LNCAP (cell line): ENCODE measurements around the gene MDM2.

ENCODE experiments used
- TF ChIP-seq, protein P1 (sequence below): fragments of 450-650 bp; IDR thresholded peaks from 2 replicates; pipeline ENCODE4 v1.5.1; 2017; ENCODE audit warnings: mild to moderate bottlenecking

The MDM2 gene

DNA sequence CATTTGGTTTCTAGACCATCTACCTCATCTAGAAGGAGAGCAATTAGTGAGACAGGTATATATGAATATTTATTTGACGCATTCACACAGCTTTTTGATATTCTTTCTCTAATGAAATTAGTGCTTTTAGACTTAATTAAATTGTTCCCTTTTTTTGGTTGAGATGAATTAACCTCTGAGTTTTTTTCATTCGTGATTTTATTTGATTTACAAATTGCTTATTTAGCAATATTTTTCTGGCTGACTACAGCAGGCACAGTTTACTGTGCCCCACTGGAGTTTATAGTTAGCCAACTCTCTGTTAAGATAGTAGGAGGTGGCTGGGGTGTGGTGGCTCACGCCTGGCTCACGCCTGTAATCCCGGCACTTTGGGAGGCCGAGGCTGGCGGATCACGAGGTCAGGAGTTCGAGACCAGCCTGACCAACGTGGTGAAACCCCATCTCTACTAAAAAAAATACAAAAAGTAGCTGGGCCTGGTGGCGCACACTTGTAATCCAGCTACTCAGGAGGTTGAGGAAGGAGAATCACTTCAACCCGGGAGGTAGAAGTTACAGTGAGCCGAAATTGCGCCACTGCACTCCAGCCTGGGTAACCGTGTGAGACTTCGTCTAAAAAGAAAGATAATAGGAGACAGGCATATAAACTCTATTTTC is 16.7 kb downstream of the MDM2 start:
- TF ChIP-seq, protein P1, sequence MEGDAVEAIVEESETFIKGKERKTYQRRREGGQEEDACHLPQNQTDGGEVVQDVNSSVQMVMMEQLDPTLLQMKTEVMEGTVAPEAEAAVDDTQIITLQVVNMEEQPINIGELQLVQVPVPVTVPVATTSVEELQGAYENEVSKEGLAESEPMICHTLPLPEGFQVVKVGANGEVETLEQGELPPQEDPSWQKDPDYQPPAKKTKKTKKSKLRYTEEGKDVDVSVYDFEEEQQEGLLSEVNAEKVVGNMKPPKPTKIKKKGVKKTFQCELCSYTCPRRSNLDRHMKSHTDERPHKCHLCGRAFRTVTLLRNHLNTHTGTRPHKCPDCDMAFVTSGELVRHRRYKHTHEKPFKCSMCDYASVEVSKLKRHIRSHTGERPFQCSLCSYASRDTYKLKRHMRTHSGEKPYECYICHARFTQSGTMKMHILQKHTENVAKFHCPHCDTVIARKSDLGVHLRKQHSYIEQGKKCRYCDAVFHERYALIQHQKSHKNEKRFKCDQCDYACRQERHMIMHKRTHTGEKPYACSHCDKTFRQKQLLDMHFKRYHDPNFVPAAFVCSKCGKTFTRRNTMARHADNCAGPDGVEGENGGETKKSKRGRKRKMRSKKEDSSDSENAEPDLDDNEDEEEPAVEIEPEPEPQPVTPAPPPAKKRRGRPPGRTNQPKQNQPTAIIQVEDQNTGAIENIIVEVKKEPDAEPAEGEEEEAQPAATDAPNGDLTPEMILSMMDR = no peak

DNA sequence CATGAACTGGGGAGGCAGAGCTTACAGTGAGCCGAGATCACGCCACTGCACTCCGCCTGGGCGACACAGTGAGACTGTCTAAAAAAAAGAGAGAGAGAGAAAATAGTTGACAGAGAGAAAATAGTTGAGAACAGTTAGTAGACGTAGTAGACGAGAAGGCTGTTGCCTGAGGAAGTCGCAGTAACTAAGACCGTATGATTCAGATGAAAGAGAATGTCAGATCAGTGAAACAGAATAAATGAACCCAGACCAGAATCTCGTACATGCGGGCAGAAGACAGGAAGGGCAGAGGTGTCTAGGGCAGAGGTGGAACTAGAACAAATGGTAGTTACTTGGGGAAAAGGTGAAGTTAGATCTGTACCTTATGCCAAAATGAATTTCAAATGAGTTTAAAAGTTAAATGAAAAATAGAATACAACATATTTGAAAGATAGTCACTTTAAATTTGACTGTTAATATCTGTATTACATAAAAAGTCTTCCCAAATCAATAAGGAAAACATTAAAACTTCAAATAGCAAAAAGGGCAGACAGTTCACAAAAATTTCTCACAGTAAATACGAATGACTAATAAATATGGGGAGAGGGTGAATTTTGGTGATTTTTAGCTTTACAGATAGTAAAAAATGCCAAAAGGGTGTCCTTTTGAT is 17.7 kb downstream of the MDM2 start:
- TF ChIP-seq, protein P1 = no peak

DNA sequence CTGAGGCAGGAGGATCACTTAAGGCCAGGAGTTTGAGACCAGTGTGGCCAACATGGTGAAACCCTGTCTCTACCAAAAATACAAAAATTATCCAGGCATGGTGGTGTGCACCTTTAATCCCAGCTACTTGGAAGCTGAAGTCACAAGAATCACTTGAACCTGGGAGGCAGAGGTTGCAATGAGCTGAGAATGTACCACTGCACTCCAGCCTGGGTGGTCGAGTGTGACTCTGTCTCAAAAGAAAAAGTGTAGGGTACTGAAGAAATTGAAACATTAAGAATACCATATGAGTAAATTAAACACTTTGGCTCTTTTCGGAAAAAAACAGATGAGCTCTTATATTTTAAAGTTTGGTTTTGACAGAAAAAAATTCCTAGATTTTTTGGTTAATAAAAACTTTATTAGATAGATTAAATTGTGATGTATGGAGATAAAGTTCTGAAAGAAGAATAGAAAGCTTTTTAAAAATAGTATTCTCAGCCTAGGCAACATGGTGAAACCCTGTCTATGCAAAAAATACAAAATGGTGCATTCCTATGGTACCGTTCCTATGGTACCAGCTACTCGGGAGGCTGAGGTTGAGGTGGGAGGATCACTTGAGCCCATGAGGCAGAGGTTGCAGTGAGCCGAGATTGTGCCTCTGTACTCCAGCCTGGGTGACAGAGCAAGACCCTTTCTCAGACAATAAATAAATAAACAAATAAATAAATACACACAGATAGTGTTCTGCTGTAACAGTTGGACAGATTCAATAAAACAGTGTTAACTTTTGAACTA is 20.1 kb downstream of the MDM2 start:
- TF ChIP-seq, protein P1 = no peak

DNA sequence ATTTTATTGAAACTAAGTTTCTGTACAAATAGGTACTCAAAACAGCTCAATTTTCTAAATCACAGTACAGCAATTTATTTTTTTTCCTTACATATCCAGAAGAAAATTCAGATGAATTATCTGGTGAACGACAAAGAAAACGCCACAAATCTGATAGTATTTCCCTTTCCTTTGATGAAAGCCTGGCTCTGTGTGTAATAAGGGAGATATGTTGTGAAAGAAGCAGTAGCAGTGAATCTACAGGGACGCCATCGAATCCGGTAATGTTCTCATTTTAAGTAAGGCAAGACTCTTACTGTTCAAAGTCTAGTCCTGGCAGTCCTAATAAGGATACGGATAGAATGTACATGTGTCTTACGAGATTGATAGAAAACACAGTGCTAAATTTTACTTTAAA is 20.7 kb downstream of the MDM2 start:
- TF ChIP-seq, protein P1 = no peak

DNA sequence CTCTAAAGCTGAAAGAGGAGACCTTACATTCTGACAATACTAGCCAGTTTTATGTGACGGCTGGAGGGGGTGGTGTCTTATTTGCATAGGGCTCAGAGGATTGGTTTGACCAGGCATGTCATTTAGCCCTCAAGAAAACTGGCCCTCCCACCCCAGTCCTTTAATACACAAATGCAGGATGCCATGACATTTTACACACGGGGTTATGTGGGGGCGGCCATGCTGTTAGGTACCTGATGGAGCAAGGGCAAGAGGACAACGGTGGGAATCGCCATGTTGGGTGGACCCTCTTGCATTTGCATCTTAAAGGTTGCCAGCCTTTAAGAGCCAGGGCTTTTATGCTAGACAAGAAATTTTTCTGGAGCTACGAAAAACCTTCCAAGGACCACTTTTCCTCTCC is 23.3 kb downstream of the MDM2 start:
- TF ChIP-seq, protein P1 = no peak

DNA sequence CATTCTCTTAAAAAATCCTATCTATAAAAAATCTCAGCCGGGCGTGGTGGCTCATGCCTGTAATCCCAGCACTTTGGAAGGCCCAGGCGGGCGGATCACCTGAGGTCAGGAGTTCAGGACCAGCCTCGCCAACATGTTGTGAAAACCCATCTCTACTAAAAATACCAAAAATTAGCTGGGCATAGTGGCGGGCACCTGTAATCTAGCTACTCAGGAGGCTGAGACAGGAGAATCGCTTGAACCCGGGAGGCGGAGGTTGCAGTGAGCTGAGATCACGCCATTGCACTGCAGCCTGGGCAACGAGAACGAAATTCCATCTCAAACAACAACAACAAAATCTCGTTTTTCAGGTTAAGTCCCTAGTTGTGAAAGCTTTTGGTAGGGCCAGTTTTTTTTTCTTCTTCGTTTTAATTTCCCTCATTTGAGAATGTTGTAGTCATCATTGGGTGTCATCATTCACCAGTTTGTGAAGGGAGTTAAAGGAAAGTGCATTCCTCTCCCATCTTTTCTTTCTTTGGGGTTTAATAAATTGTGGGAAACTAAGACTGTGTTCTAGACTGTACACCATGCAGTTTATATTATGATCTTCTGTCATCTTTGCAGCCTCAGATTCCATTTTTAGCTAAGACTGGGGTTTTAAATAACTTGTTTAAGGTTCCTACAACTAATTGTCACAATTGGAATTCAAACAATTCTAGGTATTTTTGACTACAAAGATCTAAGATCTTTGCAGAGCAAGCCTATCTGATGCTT is 23.9 kb downstream of the MDM2 start:
- TF ChIP-seq, protein P1 = no peak

DNA sequence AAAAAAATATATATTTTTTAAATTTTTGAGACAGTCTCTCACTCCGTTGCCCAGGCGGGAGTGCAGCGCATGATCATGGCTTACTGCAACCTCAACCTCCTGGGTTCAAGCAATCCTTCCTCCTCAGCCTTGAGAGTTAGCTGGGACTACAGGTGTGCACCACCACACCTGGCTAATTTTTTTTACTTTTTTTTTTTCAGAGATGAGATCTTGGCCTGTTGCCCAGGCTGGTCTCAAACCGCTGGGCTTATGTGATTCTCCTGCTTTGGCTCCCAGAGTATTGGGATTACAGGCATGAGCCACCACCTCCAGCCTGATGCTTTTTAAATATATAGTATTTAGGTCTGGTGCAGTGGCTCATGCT is 24.5 kb downstream of the MDM2 start:
- TF ChIP-seq, protein P1 = no peak
